Raji (cell line): Measurements from ENCODE around the gene PRR9.

ENCODE experiments used
- POLR2A ChIP-seq: IDR thresholded peaks from 2 replicates; pipeline ENCODE4 v1.6.1; 2011; ENCODE audit warnings: low read depth, low read length, control low read depth; ENCODE audit not compliant: insufficient read depth

The PRR9 gene, protein sequence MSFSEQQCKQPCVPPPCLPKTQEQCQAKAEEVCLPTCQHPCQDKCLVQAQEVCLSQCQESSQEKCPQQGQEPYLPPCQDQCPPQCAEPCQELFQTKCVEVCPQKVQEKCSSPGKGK

DNA sequence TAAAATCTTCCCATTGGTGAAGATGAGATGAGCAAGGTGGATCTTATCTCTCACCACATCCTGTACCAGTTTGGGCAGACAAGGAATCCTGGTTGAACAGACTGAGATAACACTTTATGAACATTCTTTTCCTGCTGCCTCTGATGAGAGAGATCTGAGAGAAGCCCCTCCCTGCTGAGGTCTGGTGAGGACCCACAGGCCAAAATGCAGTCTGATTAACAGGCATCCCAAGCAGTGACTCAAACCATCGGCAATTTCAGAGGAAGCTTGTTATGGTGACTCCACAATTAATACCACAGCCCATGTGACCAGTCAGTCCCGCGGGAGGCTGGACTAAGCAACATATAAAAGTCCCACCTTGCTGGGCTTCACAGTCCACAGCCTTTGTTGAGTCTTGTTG is at the start of gene PRR9:
PRR9 (plus strand) TSS at position 373 of the 400 bp plus-strand sequence. CDS start 561 bp downstream, outside the sequence.
- no peak for TF ChIP-seq POLR2A

GRCh38 chr1:153168686-153169085 is 48.7 kb upstream of the PRR9 start:
- no peak for TF ChIP-seq POLR2A

DNA sequence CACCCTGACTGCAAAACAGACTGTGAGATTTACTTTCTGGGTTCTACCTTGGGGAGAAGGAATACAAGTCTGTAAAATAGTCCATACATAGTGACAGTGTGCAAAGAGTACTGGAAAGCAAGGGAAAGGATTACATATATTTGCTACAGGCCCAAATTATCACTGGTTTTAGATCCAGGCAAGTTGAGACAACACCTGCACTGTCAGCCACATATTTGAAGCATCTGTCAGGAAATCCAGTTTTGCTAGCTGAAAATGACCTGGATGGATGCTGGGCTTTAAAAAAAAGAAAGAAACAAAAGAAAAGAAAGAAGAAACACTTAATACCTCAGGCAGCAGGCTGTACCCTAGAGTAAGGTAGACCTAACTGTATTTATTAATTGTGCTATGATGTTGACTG is 42.8 kb upstream of the PRR9 start:
- TF ChIP-seq POLR2A, result no peak

DNA sequence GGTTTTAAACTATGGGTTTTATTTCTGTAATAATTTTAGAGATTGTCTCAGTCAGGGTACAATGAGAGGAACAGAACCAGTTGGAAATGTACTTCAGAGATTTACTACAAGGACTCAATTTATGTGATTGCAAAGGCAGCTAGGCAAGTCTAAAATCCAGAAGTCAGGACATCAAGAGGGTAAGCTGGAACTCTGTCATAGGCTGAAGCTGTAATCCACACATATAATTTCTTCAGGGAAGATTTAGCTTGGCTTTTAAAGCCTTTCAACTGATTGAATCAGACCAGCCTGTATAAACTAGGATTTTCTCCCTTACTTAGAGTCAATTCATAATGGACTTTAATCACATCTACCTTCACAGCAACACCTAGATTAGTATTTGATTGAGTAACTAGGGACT is 38.5 kb upstream of the PRR9 start:
- TF ChIP-seq POLR2A, result no peak

DNA sequence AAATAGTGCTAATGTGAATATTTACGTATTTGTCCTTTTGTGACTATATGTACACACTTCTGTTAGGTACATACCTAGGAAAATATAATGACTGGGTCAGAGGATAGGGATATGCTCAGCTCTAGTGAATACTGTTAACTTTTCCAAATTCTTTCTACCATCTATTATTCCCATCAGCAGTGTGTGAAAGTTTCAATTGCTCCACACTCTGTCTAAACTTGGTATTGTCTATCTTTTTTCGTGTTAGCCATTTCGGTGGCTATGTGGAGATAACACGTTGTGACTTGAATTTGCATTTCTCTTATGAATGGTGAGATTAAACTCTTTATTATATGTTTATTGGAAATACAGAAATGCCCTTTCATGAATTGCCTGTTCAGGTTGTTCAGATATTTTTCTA is 36.8 kb upstream of the PRR9 start:
- no peak for TF ChIP-seq POLR2A

GRCh38 chr1:153190373-153190772 is 27.0 kb upstream of the PRR9 start:
- no peak for TF ChIP-seq POLR2A

- no peak for TF ChIP-seq POLR2A
Measured at GRCh38 chr1:153192697-153193096, 24.7 kb upstream of the PRR9 start.

DNA sequence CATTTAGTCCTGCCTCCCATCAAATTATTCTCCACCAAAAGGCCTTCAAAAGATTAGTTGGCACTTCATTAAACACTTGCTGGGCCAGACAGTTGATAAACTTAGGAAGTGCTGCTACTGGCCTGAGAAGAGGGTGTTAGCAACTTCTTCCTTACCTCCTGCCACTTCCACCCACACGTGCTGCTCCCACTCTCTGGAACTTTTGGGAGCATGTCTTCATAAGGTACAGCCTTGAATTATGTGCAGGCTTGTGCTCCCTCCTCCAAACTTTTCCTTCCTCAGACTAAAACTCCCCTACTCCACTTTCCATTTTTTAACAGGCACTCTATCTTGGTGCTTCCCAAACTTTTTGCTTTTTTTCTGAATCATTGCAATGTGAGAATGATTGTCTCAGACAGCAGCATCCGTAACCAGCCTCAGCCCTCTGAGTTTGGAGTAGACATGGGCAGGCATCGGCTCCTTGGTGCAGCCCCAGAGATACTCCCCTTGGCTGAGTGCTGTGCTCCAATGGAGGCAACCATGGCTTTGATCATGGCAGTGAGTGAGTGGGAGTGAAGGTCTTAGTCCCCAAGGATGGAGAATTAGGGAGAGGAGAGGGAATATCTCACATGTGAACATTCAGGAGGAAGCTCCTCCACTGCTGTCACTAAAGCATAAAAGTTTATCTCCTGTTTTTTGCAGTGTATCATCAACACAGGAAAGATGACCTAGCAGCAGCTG is 22.9 kb upstream of the PRR9 start:
- no peak for TF ChIP-seq POLR2A

DNA sequence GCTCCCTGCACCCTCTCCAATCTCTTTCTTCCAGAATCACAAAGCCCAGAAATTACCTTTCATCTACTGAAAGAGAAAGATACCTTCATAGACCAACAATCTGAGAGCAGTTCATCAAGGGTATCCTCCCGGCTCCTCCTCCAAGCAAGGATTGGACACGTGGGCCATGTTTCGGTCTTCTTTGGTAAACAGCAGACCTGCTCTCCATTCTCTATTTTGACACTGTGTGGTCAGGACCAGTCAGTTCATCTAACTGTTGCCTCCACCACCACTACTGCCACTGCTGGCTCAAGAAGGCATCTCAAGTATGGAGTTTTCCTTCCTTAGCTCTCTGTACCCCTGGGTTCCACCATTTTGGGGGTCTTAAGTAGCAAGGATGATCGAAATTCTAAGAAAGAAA is 22.2 kb upstream of the PRR9 start:
- TF ChIP-seq POLR2A, result no peak

GRCh38 chr1:153202006-153202405 is 15.4 kb upstream of the PRR9 start:
- no peak for TF ChIP-seq POLR2A

- TF ChIP-seq POLR2A, result no peak
Measured at GRCh38 chr1:153203130-153203529, 14.3 kb upstream of the PRR9 start, which contains the start of gene LELP1. TSS of gene LELP1 (plus strand) at chr1:153203430. CDS start at chr1:153204708, 1,278 bp downstream.

GRCh38 chr1:153206631-153207030 is 10.8 kb upstream of the PRR9 start:
- no peak for TF ChIP-seq POLR2A

GRCh38 chr1:153210206-153210605 is 7.2 kb upstream of the PRR9 start:
- TF ChIP-seq POLR2A, result no peak

DNA sequence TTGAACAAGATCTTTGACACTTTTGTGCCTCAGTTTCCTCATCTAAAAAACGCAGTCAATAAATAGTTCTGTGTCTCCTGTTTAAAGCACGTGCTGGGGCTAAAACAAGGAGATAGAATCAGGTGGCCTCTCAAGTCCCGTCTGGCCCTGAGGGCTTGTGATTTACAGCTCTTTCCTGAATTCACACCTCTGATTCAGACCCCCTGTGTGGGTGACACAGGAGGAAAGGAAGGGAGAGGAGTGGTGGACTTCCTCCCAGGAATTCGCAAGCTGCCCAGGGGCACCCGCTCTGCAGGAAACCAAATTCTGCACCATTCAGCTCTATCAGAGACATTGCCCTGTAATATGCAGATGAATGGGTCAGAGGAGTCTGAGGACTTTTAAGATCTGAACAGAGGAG is 5.2 kb upstream of the PRR9 start:
- TF ChIP-seq POLR2A, result no peak

- TF ChIP-seq POLR2A, result no peak
Measured at GRCh38 chr1:153213519-153213918, 3.9 kb upstream of the PRR9 start.

DNA sequence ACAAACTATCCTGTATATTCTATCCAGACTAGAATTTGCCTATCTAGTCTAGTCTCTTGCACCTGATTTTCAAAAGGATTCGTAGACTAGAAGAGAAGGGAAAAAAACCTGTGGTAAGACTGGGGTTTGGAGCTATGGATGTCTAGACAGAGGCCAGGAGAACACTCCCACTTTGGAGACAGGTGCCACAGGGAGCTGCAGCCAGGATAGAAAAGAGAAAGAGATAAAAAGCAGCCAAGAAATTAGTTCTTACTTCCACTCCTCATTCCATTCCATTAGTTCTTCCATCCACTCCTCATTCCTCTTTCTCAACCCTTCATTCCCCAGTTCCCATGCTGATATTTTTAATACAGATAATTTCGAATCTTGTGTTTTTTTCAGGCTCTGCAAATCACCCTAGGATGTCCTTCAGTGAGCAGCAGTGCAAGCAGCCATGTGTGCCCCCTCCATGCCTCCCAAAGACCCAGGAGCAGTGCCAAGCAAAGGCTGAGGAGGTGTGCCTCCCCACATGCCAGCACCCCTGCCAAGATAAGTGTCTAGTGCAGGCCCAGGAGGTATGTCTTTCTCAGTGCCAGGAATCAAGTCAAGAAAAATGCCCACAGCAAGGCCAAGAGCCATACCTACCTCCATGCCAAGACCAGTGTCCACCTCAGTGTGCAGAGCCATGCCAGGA is 496 bp downstream of the PRR9 start:
- TF ChIP-seq POLR2A, result no peak
